Smooth muscle cell (in vitro differentiated cells): ENCODE data around the gene WDR81. TPM values are rescaled to one million over a fixed set of nuclear protein-coding genes. Genes with fewer than 3 reads are reported as not detected.

ENCODE experiments used
- DNase-seq: peaks from one replicate; lab custom pipeline; 2025; ENCODE audit not compliant: unreplicated experiment; lab: John Stamatoyannopoulos, UW
- H2AFZ ChIP-seq: fragments of 200-600 bp; sonication (generic); 2 replicates; pipeline ENCODE4 v1.6.0; 2016; ENCODE audit warnings: antibody characterized with exemption, low read depth, mild to moderate bottlenecking
- H3F3A ChIP-seq: fragments of 200-600 bp; sonication (generic); 2 replicates; pipeline ENCODE4 v1.6.0; 2017; ENCODE audit warnings: antibody characterized with exemption, low read depth
- H3K27ac ChIP-seq: fragments of 200-600 bp; sonication (generic); 2 replicates; pipeline ENCODE4 v1.5.1; 2016; ENCODE audit warnings: low read depth, mild to moderate bottlenecking
- H3K27me3 ChIP-seq: fragments of 200-600 bp; sonication (generic); 2 replicates; pipeline ENCODE4 v1.6.1; 2016; ENCODE audit warnings: low read depth, mild to moderate bottlenecking
- H3K36me3 ChIP-seq: fragments of 200-600 bp; sonication (generic); 2 replicates; pipeline ENCODE4 v1.5.1; 2016; ENCODE audit warnings: low read depth
- H3K4me1 ChIP-seq: fragments of 200-600 bp; sonication (generic); 2 replicates; pipeline ENCODE4 v1.5.1; 2016; ENCODE audit warnings: low read depth
- H3K4me2 ChIP-seq: fragments of 200-600 bp; sonication (generic); 2 replicates; pipeline ENCODE4 v1.6.0; 2016; ENCODE audit warnings: mild to moderate bottlenecking
- H3K4me3 ChIP-seq: fragments of 200-600 bp; sonication (generic); 2 replicates; pipeline ENCODE4 v1.5.1; 2016; ENCODE audit warnings: mild to moderate bottlenecking
- H3K79me2 ChIP-seq: fragments of 200-600 bp; sonication (generic); 2 replicates; pipeline ENCODE4 v1.6.0; 2016; ENCODE audit warnings: low read depth, mild to moderate bottlenecking
- H3K9ac ChIP-seq: fragments of 200-600 bp; sonication (generic); 2 replicates; pipeline ENCODE4 v1.6.0; 2016; ENCODE audit warnings: low read depth
- H3K9me3 ChIP-seq: fragments of 200-600 bp; sonication (generic); replicated peaks from 2 replicates; pipeline ENCODE4 v1.5.1; 2016; ENCODE audit warnings: low read depth
- H4K20me1 ChIP-seq: fragments of 200-600 bp; sonication (generic); 2 replicates; pipeline ENCODE4 v1.6.0; 2016; ENCODE audit warnings: low read depth
- WGBS: methylation state at CpG from one replicate; pipeline ENCODE4 v1.1.7; 2016; ENCODE audit warnings: low lambda C conversion rate; 5-methylcytosine and 5-hydroxymethylcytosine counted together
- polyA plus RNA-seq: library from polyadenylated mRNA; unstranded; fragments of >200 nt; fragmentation: Nextera tagmentation; extraction: Ambion mirVana; gene quantifications from 2 replicates; pipeline ENCODE4 v1.2.1, GENCODE V29; 2016
- total RNA-seq: library from RNA; depleted of rRNA; stranded (reverse); fragments of >200 nt; gene quantifications from 2 replicates; pipeline ENCODE4 v1.2.3, GENCODE V29; 2014
- TF ChIP-seq, protein P1 (sequence below): fragments of 200-600 bp; sonication (generic); IDR thresholded peaks from 2 replicates; pipeline ENCODE4 v1.5.1; 2017; ENCODE audit warnings: borderline replicate concordance, mild to moderate bottlenecking, antibody characterized with exemption; ENCODE audit not compliant: insufficient read depth, poor library complexity, severe bottlenecking

The WDR81 gene
- total and polyA plus RNA-seq, 2 experiments from 2014 or later = 5.6 to 9.7 TPM

DNA sequence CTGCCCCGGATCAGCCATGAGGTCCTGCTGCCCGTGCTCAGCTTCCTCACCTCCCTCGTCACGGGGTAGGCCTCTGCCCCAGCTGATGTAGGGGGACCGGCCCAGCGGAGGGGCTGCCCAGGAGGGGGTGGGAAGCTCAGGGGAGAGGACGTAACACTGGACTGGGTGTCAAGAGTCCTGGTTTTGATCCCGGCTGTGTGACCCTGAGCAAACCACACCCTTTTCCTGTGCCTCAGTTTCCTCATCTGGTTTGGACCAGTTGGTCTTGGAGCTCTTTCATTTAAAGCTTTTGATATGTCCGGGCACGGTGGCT, 6.6 kb downstream of the WDR81 start:
- Histone ChIP-seq H4K20me1 (no peaks in the 10 kb centered on the region), H3K9ac (no peak overlapping the region), H3K4me1 (peaks cover 1% of the 10 kb centered on the region), H3K27me3 (no peaks in the 10 kb centered on the region), H3K27ac (peak overlapping the region; percentile 44), H3K36me3 (no peaks in the 10 kb centered on the region), H2AFZ (no peak overlapping the region), H3K4me2 (no peak overlapping the region), H3K4me3 (no peak overlapping the region), H3K9me3 (no peaks in the 10 kb centered on the region), H3K79me2 (no peaks in the 10 kb centered on the region), H3F3A (no peaks in the 10 kb centered on the region)
- no peak for DNase-seq
- TF ChIP-seq, protein P1, sequence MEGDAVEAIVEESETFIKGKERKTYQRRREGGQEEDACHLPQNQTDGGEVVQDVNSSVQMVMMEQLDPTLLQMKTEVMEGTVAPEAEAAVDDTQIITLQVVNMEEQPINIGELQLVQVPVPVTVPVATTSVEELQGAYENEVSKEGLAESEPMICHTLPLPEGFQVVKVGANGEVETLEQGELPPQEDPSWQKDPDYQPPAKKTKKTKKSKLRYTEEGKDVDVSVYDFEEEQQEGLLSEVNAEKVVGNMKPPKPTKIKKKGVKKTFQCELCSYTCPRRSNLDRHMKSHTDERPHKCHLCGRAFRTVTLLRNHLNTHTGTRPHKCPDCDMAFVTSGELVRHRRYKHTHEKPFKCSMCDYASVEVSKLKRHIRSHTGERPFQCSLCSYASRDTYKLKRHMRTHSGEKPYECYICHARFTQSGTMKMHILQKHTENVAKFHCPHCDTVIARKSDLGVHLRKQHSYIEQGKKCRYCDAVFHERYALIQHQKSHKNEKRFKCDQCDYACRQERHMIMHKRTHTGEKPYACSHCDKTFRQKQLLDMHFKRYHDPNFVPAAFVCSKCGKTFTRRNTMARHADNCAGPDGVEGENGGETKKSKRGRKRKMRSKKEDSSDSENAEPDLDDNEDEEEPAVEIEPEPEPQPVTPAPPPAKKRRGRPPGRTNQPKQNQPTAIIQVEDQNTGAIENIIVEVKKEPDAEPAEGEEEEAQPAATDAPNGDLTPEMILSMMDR = no peak
- 88% methylated on average over 10 of the region's 10 CpGs for WGBS

DNA sequence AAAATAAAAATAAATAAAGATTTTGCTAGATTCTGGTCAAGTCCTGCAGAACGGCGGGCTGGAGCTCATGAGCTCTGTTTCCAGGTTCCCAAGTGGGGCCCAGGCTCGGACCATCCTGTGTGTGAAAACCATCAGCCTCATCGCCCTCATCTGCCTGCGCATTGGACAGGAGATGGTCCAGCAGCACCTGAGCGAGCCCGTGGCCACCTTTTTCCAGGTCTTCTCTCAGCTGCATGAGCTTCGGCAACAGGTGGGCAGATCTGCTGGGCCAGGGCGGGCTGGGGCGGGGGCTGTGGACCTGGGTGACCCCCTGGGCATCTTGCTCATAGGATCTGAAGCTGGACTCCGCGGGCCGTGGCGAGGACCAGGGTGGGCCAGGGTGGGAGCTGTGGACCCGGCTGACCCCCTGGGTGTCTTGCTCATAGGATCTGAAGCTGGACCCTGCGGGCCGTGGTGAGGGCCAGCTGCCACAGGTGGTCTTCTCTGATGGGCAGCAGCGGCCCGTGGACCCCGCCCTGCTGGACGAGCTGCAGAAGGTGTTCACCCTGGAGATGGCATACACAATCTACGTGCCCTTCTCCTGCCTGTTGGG, 7.8 kb downstream of the WDR81 start:
- TF ChIP-seq, protein P1 = no peak
- no peak overlapping the region for H3K4me2 ChIP-seq

DNA sequence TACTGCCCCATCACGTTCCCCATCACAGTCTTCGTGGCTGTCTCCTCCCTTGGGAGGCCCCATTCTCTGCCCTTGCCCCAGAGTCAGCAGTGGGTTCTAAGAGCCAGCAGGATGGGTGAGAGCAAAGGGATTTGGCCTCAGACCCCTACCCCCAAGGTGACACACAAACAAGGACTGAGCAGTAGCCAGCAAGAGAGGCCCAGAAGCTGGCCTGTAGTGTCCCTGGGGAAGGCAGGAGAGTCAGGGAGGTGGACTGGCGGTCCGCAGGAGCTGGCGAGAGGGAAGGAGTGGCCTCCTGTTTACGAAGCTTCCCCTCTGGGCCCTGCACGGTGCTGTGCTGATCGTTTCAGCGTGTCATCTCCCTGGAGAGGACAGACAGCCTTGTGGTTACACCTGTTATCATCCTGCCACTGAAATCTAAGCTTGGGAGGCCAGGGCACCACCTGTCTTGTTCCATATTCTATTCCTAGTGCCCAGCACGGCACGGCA, 8.4 kb downstream of the WDR81 start:
- H3K27me3 ChIP-seq = no peaks in the 10 kb centered on the region
- H3K9me3 ChIP-seq = no peaks in the 10 kb centered on the region
- no peak overlapping the region for H2AFZ ChIP-seq
- 94% methylated on average over 11 of the region's 11 CpGs for WGBS
- H3K4me2 ChIP-seq = no peak overlapping the region
- H3K4me1 ChIP-seq = peaks cover 4% of the 10 kb centered on the region
- no peaks in the 10 kb centered on the region for H3K36me3 ChIP-seq
- no peaks in the 10 kb centered on the region for H3F3A ChIP-seq
- TF ChIP-seq, protein P1 = no peak
- no peak for DNase-seq
- no peaks in the 10 kb centered on the region for H3K79me2 ChIP-seq
- no peak overlapping the region for H3K9ac ChIP-seq
- no peak overlapping the region for H3K27ac ChIP-seq
- H4K20me1 ChIP-seq = no peaks in the 10 kb centered on the region
- no peak overlapping the region for H3K4me3 ChIP-seq

More for the DNA sequence above, 7.8 kb downstream of the WDR81 start:
- Histone ChIP-seq H3F3A (no peaks in the 10 kb centered on the region), H2AFZ (no peak overlapping the region), H3K9me3 (no peaks in the 10 kb centered on the region), H3K36me3 (no peaks in the 10 kb centered on the region), H3K9ac (no peak overlapping the region), H3K79me2 (no peaks in the 10 kb centered on the region), H3K4me1 (peaks cover 4% of the 10 kb centered on the region), H3K27ac (no peak overlapping the region), H3K27me3 (no peaks in the 10 kb centered on the region), H3K4me3 (no peak overlapping the region), H4K20me1 (no peaks in the 10 kb centered on the region)
- DNase-seq = no peak
- 93% methylated on average over 18 of the region's 22 CpGs for WGBS

DNA sequence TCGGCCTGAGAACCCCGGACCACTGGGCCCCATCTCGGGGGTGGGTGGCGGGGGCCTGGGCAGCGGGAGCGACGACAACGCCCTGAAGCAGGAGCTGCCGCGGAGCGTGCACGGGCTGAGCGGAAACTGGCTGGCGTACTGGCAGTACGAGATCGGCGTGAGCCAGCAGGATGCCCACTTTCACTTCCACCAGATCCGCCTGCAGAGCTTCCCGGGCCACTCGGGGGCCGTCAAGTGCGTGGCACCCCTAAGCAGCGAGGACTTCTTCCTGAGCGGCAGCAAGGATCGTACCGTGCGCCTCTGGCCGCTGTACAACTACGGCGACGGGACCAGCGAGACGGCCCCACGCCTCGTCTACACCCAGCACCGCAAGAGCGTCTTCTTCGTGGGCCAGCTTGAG, 9.3 kb downstream of the WDR81 start:
- Histone ChIP-seq H2AFZ (no peak overlapping the region), H3F3A (no peaks in the 10 kb centered on the region), H3K4me3 (no peak overlapping the region), H3K27ac (no peak overlapping the region), H3K4me2 (no peak overlapping the region), H3K4me1 (peaks cover 4% of the 10 kb centered on the region), H3K36me3 (no peaks in the 10 kb centered on the region), H3K9me3 (no peaks in the 10 kb centered on the region), H3K27me3 (no peaks in the 10 kb centered on the region), H4K20me1 (no peaks in the 10 kb centered on the region), H3K79me2 (no peaks in the 10 kb centered on the region), H3K9ac (no peak overlapping the region)
- DNase-seq = no peak
- WGBS = 97% methylated on average over 36 of the region's 38 CpGs
- TF ChIP-seq, protein P1 = no peak
